GM19463 (cell line): Measurements from ENCODE around the gene MYO1E.
"Not testable (repeated sequence)": the region's sequence is repeated elsewhere in the genome, so short reads cannot be mapped to it uniquely, and the experiment has no call there.

Source experiments
- ATAC-seq: cut with Tn5 transposase; IDR thresholded peaks from one replicate; pipeline ENCODE4 v1.9.1; 2021; ENCODE audit warnings: mild to moderate bottlenecking, moderate library complexity; ENCODE audit not compliant: unreplicated experiment

Gene MYO1E

GRCh38 chr15:59352683-59353082 is 20.0 kb downstream of the MYO1E start:
- no peak for ATAC-seq

- ATAC-seq, result no peak
Observed at GRCh38 chr15:59352189-59352588, 20.5 kb downstream of the MYO1E start.

- ATAC-seq, result no peak
Observed at GRCh38 chr15:59350421-59350732, 22.3 kb downstream of the MYO1E start.

GRCh38 chr15:59349680-59350420 is 22.8 kb downstream of the MYO1E start:
- ATAC-seq, result peak; percentile 57

GRCh38 chr15:59347915-59348314 is 24.8 kb downstream of the MYO1E start:
- no peak for ATAC-seq

GRCh38 chr15:59346951-59347350 is 25.7 kb downstream of the MYO1E start:
- ATAC-seq, result no peak

- ATAC-seq, result no peak
Observed at GRCh38 chr15:59345326-59345725, 27.3 kb downstream of the MYO1E start.

- no peak for ATAC-seq
Observed at GRCh38 chr15:59344311-59344710, 28.4 kb downstream of the MYO1E start.

GRCh38 chr15:59340325-59340724 is 32.3 kb downstream of the MYO1E start:
- no peak for ATAC-seq

GRCh38 chr15:59339252-59339672 is 33.4 kb downstream of the MYO1E start:
- no peak for ATAC-seq

DNA sequence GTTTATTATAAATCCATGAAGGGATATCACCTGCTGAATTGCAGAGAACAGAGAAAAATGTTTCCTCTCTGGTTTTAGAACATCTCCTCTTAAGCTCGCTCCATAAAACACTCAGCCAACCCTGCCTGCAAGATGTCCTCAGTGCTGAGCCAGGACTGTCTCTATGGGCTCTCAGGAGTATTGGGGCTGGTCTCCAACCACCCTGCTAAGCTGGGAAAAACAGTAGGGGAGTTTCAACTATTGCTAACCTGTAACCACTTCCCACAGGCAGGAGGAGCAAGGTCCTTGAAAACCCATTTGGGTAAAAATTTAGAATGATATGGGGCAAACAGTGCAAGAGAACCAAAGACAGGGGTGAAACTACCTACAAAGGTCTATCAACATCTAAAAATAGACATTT is 34.3 kb downstream of the MYO1E start:
- no peak for ATAC-seq

GRCh38 chr15:59336725-59337124 is 35.9 kb downstream of the MYO1E start:
- ATAC-seq, result not testable (repeated sequence)

GRCh38 chr15:59335207-59335786 is 37.4 kb downstream of the MYO1E start:
- ATAC-seq, result no peak

DNA sequence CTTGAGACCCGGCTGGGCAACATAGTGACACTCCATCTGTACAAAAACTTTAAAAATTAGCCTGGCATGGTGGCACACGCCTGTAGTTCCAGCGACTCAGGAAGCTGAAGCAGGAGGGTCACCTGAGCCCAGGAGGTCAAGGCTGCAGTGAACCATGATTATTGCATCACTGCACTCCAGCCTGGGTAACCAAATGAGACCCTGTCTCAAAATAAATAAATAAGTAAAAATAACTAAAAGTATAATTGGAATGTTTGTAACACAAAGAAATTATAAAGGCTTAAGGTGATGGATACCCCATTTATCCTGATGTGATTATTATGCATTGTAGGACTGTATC is 38.6 kb downstream of the MYO1E start:
- ATAC-seq, result no peak

DNA sequence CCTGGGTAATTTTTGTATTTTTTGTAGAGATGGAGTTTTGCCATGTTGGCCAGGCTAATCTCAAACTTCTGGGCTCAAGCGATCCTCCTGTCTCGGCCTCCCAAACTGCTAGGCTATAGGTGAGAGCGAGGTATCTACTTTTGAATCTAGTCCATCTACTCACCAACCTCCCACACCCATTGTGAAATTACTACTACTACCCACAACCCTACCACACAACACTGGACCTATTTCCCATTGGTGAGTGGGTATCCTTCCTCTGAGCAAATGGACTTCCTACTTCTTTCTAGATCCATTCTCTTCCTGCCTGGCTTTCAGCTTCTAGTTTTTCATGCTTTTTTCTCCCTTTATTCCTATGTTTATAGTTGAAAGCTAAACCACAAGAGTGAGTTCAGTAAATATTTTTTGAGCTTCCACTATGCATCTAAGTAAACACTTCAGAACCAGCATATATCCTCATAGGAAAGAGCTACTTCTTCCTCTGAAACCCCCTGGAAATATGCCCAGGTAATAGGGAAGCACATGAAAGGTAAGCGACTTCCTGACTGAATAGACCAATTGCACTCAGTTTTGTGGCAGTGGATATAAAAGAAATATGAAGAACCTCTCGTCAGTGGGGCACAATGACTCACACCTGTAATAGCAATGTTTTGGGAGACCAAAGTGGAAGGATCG is 39.1 kb downstream of the MYO1E start:
- ATAC-seq, result no peak

DNA sequence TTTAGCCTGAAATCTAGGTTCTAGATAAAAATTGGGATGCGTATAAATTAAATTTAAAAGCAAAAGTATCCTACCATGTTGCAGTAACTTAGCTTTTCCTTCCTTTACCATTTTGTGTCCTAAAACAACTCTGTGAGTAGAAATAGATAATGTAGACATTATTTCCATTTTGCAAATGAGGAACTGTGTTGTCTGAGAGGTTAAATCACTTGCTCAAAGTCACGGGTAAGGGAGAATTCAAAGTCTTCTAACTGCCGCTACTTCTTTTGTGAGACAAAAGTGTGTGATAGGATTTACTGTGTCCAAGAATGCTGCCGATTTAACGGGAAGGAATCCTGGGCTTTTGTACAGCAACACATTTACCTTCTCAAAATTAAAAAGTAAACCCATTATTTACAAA is 40.7 kb downstream of the MYO1E start:
- no peak for ATAC-seq

DNA sequence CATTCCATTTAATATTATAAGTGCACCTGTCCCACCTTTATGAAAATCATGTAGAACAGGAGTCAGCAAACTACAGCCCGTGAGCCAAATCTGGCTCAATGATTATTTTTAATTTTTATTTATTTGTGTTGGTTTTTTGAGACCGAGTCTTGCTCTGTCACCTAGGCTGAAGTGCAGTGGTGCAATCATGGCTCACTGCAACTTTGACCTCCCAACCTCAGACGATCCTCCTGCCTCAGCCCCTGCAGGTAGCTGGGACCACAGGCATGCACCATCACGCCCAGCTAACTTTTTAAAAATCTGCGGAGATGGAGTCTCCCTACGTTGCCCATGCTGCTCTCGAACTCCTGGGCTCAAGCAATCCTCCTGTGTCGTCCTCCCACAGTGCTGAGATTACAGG is 42.0 kb downstream of the MYO1E start:
- ATAC-seq, result no peak

DNA sequence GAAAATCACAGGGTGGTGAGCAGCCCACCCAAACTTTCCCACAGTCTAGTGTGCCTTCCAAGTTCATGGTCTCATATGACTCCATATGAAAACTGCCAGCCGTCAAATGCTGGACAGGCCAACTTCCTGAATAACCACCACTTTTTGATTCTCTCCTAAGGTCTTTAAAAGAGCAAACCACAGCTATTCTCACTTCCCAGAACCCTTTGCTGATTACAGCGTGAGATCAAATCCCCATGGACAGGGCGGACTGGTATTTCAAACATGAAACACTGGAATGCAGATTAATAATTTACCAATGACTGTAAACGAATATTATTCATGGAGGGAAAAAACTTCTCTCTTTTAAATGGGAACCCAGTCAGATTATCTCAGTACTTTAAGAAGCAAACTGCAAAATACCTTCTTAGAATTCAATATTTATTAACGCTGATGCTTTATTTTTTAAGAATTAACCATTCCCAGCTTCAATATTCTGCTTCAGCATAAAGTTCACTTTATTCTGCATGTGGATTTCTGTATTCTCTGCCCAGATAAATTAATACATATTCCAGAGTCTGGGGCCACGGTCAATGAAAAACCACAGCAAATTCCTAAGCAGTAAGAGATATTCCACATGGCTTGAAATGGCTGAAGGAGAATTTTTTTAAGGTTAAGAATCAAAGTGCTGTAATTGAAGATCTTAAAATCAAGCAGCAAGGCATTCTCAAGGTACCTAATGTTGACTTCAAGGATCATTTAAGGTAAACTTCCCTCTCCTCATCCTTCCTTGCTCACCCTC is 42.9 kb downstream of the MYO1E start:
- no peak for ATAC-seq

DNA sequence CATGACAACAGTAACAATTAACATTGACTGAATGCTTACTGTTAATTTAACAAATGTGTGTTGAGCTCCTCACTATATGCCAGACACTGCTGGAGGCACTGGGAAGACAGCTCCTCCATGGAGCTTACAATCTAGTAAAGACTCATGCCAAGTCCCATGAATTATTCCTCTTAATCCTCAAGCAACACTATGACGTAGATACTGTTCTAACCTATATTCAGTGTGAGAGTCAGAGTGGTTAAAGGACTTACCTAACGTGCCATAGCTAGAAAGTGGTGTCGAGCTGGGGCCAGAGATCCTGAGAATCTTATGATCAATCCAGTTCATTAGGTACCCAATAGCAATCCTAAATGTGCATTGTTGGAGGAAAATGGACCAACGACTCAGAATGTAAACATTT is 43.6 kb downstream of the MYO1E start:
- ATAC-seq, result no peak

- ATAC-seq, result peak; percentile 85
Observed at GRCh38 chr15:59327942-59328341, 44.7 kb downstream of the MYO1E start.

DNA sequence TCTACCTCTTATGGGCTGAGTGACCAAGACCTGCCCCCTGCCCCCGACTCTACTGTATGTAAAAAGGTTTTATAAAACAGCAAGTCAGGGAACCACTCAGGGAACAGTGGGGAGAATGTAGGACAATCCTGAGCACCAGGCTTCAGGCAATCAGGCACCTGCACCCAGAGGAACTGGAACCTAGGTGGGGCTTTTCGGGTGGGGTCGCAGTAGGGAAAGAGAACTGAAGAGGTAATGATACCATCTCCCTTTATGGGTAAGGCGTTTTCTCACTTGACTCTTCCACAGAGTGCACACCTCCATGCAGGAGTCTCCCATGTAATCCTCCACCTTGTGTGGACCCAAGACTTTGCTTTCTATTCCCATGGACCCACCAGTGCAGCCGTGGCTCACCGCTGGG is 45.8 kb downstream of the MYO1E start:
- no peak for ATAC-seq
